Cardiac muscle cell (in vitro differentiated cells and primary cell): ENCODE results near the gene FOXRED1. TPM values are rescaled to one million over a fixed set of nuclear protein-coding genes. Genes with fewer than 3 reads are reported as not detected.
A peak's percentile ranks its signal among the peaks of the same experiment; 100 is the strongest.

Experiments
- DNase-seq, 2 donors: peaks; one replicate each; pipeline versions ENCODE4 v3.0.0 to v3.0.0-alpha.2; 2010 to 2017; ENCODE audit warnings: low read depth in 1 of 2, low spot score in 1 of 2
- H3K27ac ChIP-seq: fragments of 200-600 bp; sonication (generic); 2 replicates; pipeline ENCODE4 v1.5.1; 2016
- H3K27me3 ChIP-seq: fragments of 200-600 bp; sonication (generic); 2 replicates; pipeline ENCODE4 v1.6.0; 2016; ENCODE audit warnings: control low read depth
- H3K36me3 ChIP-seq: fragments of 200-600 bp; sonication (generic); 2 replicates; pipeline ENCODE4 v1.5.1; 2016; ENCODE audit warnings: control low read depth
- H3K4me1 ChIP-seq: fragments of 200-600 bp; sonication (generic); 2 replicates; pipeline ENCODE4 v1.8.1; 2017; ENCODE audit warnings: low read depth, mild to moderate bottlenecking, mixed run types
- H3K4me3 ChIP-seq: fragments of 200-600 bp; sonication (generic); 2 replicates; pipeline ENCODE4 v1.5.1; 2016; ENCODE audit warnings: mild to moderate bottlenecking
- H3K9me3 ChIP-seq: fragments of 200-600 bp; sonication (generic); 2 replicates; pipeline ENCODE4 v1.5.1; 2017; ENCODE audit warnings: low read depth, mild to moderate bottlenecking, control low read depth
- polyA plus RNA-seq: library from polyadenylated mRNA; unstranded; fragments of >200 nt; fragmentation: Nextera tagmentation; extraction: Ambion mirVana; gene quantifications from 2 replicates; pipeline ENCODE4 v1.2.1, GENCODE V29; 2016
- total RNA-seq: library from RNA; depleted of rRNA; stranded (reverse); fragments of >200 nt; gene quantifications from 2 replicates; pipeline ENCODE4 v1.2.3, GENCODE V29; 2016
- TF ChIP-seq, protein P1 (sequence below): IDR thresholded peaks from 2 replicates; pipeline ENCODE4 v1.5.1; 2012; ENCODE audit warnings: low read depth, mild to moderate bottlenecking, low read length

The FOXRED1 gene
- total and polyA plus RNA-seq, 2 experiments from 2014 or later = 38.5 to 68.5 TPM

GRCh38 chr11:126282361-126282735 lies 13.4 kb downstream of the FOXRED1 start:
- TF ChIP-seq, protein P1, sequence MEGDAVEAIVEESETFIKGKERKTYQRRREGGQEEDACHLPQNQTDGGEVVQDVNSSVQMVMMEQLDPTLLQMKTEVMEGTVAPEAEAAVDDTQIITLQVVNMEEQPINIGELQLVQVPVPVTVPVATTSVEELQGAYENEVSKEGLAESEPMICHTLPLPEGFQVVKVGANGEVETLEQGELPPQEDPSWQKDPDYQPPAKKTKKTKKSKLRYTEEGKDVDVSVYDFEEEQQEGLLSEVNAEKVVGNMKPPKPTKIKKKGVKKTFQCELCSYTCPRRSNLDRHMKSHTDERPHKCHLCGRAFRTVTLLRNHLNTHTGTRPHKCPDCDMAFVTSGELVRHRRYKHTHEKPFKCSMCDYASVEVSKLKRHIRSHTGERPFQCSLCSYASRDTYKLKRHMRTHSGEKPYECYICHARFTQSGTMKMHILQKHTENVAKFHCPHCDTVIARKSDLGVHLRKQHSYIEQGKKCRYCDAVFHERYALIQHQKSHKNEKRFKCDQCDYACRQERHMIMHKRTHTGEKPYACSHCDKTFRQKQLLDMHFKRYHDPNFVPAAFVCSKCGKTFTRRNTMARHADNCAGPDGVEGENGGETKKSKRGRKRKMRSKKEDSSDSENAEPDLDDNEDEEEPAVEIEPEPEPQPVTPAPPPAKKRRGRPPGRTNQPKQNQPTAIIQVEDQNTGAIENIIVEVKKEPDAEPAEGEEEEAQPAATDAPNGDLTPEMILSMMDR = no peak
- Histone ChIP-seq H3K4me1 (peaks cover 19% of the 10 kb centered on the region), H3K4me3 (peak overlapping the region; percentile 46), H3K36me3 (no peaks in the 10 kb centered on the region), H3K27ac (no peak overlapping the region), H3K9me3 (no peaks in the 10 kb centered on the region), H3K27me3 (no peaks in the 10 kb centered on the region)
- peak; percentile 35 to 63 for DNase-seq

DNA sequence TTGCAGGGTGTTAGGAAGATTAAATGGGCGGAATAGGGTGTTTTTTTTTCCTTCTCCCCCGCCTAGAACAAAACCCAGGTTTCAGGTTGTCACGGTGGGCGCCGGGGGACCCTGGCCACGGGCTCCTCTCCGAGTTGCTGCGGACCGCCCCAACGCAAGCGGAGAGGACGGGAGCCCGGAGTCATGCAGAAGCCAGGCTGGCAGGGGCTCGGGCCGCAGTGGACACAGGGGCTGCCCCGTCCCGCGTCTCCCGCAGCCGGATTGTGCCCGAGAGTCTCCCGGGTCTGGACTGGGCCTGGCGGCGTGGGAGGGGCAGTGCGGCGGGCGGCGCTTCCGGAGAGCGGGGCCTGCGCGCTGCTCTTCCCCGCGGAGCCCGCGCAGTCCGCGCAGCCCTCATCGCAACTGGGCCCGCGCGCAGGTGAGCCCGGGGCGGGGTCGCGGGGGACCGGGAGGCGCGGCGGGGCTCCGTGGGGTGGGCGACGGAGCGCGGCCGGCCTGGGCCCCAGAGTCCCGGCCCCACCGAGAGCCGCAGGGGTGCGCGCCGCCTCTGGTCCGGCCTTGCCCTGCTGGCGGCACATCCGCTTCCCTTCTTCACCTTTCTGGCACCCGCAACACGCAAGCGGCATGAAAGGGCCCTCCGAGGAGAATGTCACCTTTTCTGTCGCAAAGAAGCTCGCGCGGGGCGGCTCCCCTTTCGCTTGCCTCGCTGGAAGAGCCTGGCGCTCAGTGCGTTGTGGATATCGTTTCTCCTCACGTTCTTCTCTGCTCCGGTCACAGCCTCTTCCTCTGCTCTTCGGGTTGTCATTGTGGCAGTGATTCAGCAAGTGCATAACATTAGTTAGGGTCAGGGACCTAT lies 14.0 kb downstream of the FOXRED1 start, which contains the start of gene TIRAP:
TSS of gene TIRAP (plus strand) at position 358 of the 856 bp plus-strand sequence. CDS start 7,802 bp downstream, outside the sequence.
- DNase-seq = peak; percentile 63 to 65
- Histone ChIP-seq H3K36me3 (no peaks in the 10 kb centered on the region), H3K4me3 (peak within 1 kb of the TSS; percentile 46), H3K27me3 (no peaks in the 10 kb centered on the region), H3K27ac (peak within 1 kb of the TSS; percentile 49), H3K4me1 (peaks cover 20% of the 10 kb centered on the region), H3K9me3 (no peaks in the 10 kb centered on the region)
- TF ChIP-seq, protein P1 = no peak

- no peaks in the 10 kb centered on the region for H3K36me3 ChIP-seq
- DNase-seq = peak in 1 of 2 donors; percentile 94
- no peak overlapping the region for H3K4me3 ChIP-seq
- peaks cover 26% of the 10 kb centered on the region for H3K4me1 ChIP-seq
- no peaks in the 10 kb centered on the region for H3K9me3 ChIP-seq
- no peaks in the 10 kb centered on the region for H3K27me3 ChIP-seq
- no peak overlapping the region for H3K27ac ChIP-seq
- TF ChIP-seq, protein P1 = no peak
Observed at GRCh38 chr11:126284829-126285228, 15.9 kb downstream of the FOXRED1 start.

- DNase-seq = no peak
- TF ChIP-seq, protein P1 = no peak
- peaks cover 7% of the 10 kb centered on the region for H3K4me1 ChIP-seq
Observed at GRCh38 chr11:126288237-126288636, 19.3 kb downstream of the FOXRED1 start.

GRCh38 chr11:126290887-126291286 lies 21.9 kb downstream of the FOXRED1 start:
- Histone ChIP-seq H3K27me3 (no peaks in the 10 kb centered on the region), H3K36me3 (no peaks in the 10 kb centered on the region), H3K9me3 (no peaks in the 10 kb centered on the region), H3K27ac (peak overlapping the region; percentile 71), H3K4me3 (no peak overlapping the region), H3K4me1 (peaks cover 7% of the 10 kb centered on the region)
- DNase-seq = no peak
- TF ChIP-seq, protein P1 = no peak

More at GRCh38 chr11:126288237-126288636, 19.3 kb downstream of the FOXRED1 start:
- H3K36me3 ChIP-seq = no peaks in the 10 kb centered on the region
- H3K27ac ChIP-seq = peak overlapping the region; percentile 12
- H3K9me3 ChIP-seq = no peaks in the 10 kb centered on the region
- no peaks in the 10 kb centered on the region for H3K27me3 ChIP-seq
- no peak overlapping the region for H3K4me3 ChIP-seq
